ENCODE data around the gene C2orf78. TPM values are rescaled to one million over a fixed set of nuclear protein-coding genes. Genes with fewer than 3 reads are reported as not detected.

C2orf78 gene
- total RNA-seq, 1 donor from 2014 or later: not detected

Other genes with a start within 250 kb of the C2orf78 start
- gene NAT8, start 141.8 kb upstream of the C2orf78 start, total RNA-seq: not detected in 2 replicates
- gene TPRKB, start 46.8 kb upstream of the C2orf78 start, total RNA-seq: 37.6 and 38.5 TPM in 2 replicates
- 38.1 and 39.5 TPM in 2 replicates for gene DUSP11, start 4.1 kb upstream of the C2orf78 start, total RNA-seq
- 58.4 and 59.9 TPM in 2 replicates for gene STAMBP, start 44.8 kb downstream of the C2orf78 start, total RNA-seq
- gene ACTG2, start 108.8 kb downstream of the C2orf78 start, total RNA-seq: not detected in 2 replicates
- 88.9 and 94.9 TPM in 2 replicates for gene DGUOK, start 142.7 kb downstream of the C2orf78 start, total RNA-seq
- gene TET3, start 200.7 kb downstream of the C2orf78 start, total RNA-seq: 20.7 and 22.0 TPM in 2 replicates

All from activated CD4-positive, alpha-beta T cell treated with anti-CD3 and anti-CD28 coated beads, Interleukin-2, amount 10 ng/mL, durations not matched to agents 24 days and 14 days (primary cell).